NB4 (cell line): ENCODE data around the gene OAF.

Experiments
- DNase-seq: peaks from one replicate; pipeline ENCODE4 v3.0.0; 2010; ENCODE audit warnings: low read depth
- H3K4me3 ChIP-seq: one replicate; pipeline ENCODE4 v1.5.1; 2011; ENCODE audit warnings: mild to moderate bottlenecking, low read depth, low read length, moderate library complexity
- CTCF ChIP-seq: IDR thresholded peaks from one replicate; pipeline ENCODE4 v1.5.1; 2012; ENCODE audit warnings: low read depth, low read length
- MAX ChIP-seq: IDR thresholded peaks from 2 replicates; pipeline ENCODE4 v1.6.1; 2011; ENCODE audit warnings: low read depth, low read length
- MYC ChIP-seq: IDR thresholded peaks from 2 replicates; pipeline ENCODE4 v1.6.1; 2011; ENCODE audit warnings: low read depth, low read length
- POLR2A ChIP-seq: IDR thresholded peaks from 2 replicates; pipeline ENCODE4 v1.6.1; 2011; ENCODE audit warnings: mild to moderate bottlenecking; ENCODE audit not compliant: insufficient read length; ENCODE audit errors: extremely low read depth

The OAF gene

GRCh38 chr11:120215634-120216033, 4.8 kb downstream of the OAF start:
- TF ChIP-seq POLR2A (no peak), CTCF (no peak), MAX (no peak), MYC (no peak)
- no peak overlapping the region for H3K4me3 ChIP-seq
- no peak for DNase-seq

GRCh38 chr11:120216426-120217102, 5.7 kb downstream of the OAF start:
- no peak for DNase-seq
- no peak for TF ChIP-seq MAX
- no peak for TF ChIP-seq POLR2A
- no peak for TF ChIP-seq MYC
- no peak for TF ChIP-seq CTCF
- no peak overlapping the region for H3K4me3 ChIP-seq

GRCh38 chr11:120217526-120217925, 6.7 kb downstream of the OAF start:
- H3K4me3 ChIP-seq = no peak overlapping the region
- no peak for DNase-seq
- TF ChIP-seq MAX = no peak
- no peak for TF ChIP-seq CTCF
- no peak for TF ChIP-seq POLR2A
- TF ChIP-seq MYC = no peak

GRCh38 chr11:120217941-120218694, 7.3 kb downstream of the OAF start:
- no peak overlapping the region for H3K4me3 ChIP-seq
- DNase-seq = no peak
- no peak for TF ChIP-seq MAX

GRCh38 chr11:120218695-120219033, 7.8 kb downstream of the OAF start:
- DNase-seq = no peak
- no peak for TF ChIP-seq CTCF
- TF ChIP-seq MAX = no peak
- no peak for TF ChIP-seq POLR2A
- no peak for TF ChIP-seq MYC
- no peak overlapping the region for H3K4me3 ChIP-seq

- TF ChIP-seq MAX = no peak
- TF ChIP-seq CTCF = no peak
- TF ChIP-seq MYC = no peak
- no peak for TF ChIP-seq POLR2A
- no peak for DNase-seq
- no peak overlapping the region for H3K4me3 ChIP-seq
These were observed 8.6 kb downstream of the OAF start for GRCh38 chr11:120219232-120219937.
